HCT116 (cell line): ENCODE data around the gene SUN3. TPM values are rescaled to one million over a fixed set of nuclear protein-coding genes. Genes with fewer than 3 reads are reported as not detected.

Source experiments
- ATAC-seq: fragments of 200-7000 bp; cut with Tn5 transposase; 2 replicates; pipeline ENCODE4 v1.9.1; 2020; ENCODE audit warnings: mild to moderate bottlenecking, moderate library complexity
- BruUV-seq: library from RNA; stranded (reverse); fragments of 400-500 nt; replicated peaks from 2 replicates; lab custom pipeline; 2021; lab: Mats Ljungman, UMichigan
- CTCF ChIA-PET: fragments of 300-600 bp; sonication (Branson Sonifier 250); formaldehyde crosslinking; loops from one replicate; lab custom pipeline; 2021; ENCODE audit warnings: antibody characterized with exemption; lab: Charles Lee
- POLR2A ChIA-PET: fragments of 300-600, 350-600 bp; sonication (Branson Sonifier 250); formaldehyde crosslinking; loops from one replicate; lab custom pipeline; 2021; ENCODE audit warnings: antibody characterized with exemption; lab: Charles Lee
- RAD21 ChIA-PET, 2 experiments: fragments of 300-600 bp; sonication (Branson Sonifier 250); formaldehyde crosslinking; loops; one replicate each; lab custom pipeline; 2023; ENCODE audit warnings: low total read pairs in 2 of 2; ENCODE audit not compliant: uncharacterized antibody in 2 of 2, unreplicated experiment in 2 of 2, low non-redundant PET in 1 of 2; lab: Charles Lee
- DNase-seq: peaks from one replicate; pipeline ENCODE4 v3.0.0-alpha.2; 2010; ENCODE audit warnings: low read depth, low spot score
- H2AFZ ChIP-seq: fragments of 200-600 bp; shearing (Covaris generic), sonication (generic); 2 replicates; pipeline ENCODE4 v1.6.1; 2017; ENCODE audit warnings: low read depth, mixed run types, mixed read lengths, antibody characterized with exemption, low read length; ENCODE audit not compliant: poor library complexity, severe bottlenecking
- H3K27ac ChIP-seq: 2 replicates; pipeline ENCODE4 v1.5.1; 2012; ENCODE audit warnings: low read depth, low read length
- H3K27me3 ChIP-seq: fragments of 200-600 bp; sonication (generic); 2 replicates; pipeline ENCODE4 v1.6.1; 2016; ENCODE audit warnings: mixed run types, low read length, mixed read lengths; ENCODE audit not compliant: insufficient read depth
- H3K36me3 ChIP-seq, 2 experiments: fragments of 200-500 bp in 1 of 2; fragments of 200-600 bp in 1 of 2; sonication (Bioruptor generic) in 1 of 2; sonication (generic) in 1 of 2; 2 replicates each; pipeline versions ENCODE4 v1.5.1 to v1.6.1; 2014 to 2016; ENCODE audit warnings: low read length in 2 of 2, inconsistent platforms in 1 of 2, mixed read lengths in 1 of 2, mixed run types in 1 of 2; ENCODE audit not compliant: insufficient read depth in 2 of 2, control insufficient read depth in 1 of 2
- H3K4me1 ChIP-seq, 2 experiments: fragments of 200-600 bp in 1 of 2; sonication (generic) in 1 of 2; 2 replicates each; pipeline versions ENCODE4 v1.5.1 to v1.6.1; 2012 to 2017; ENCODE audit warnings: low read length in 2 of 2, inconsistent platforms in 1 of 2, mild to moderate bottlenecking in 1 of 2, mixed read lengths in 1 of 2, mixed run types in 1 of 2, moderate library complexity in 1 of 2; ENCODE audit not compliant: insufficient read depth in 2 of 2, control insufficient read depth in 1 of 2
- H3K4me2 ChIP-seq: fragments of 200-600 bp; sonication (generic); 2 replicates; pipeline ENCODE4 v1.6.1; 2017; ENCODE audit warnings: mixed run types, low read length, mixed read lengths
- H3K4me3 ChIP-seq, 2 experiments: fragments of 200-600 bp in 1 of 2; sonication (generic) in 1 of 2; replicated peaks in 1 of 2; 2 replicates each; pipeline ENCODE4 v1.5.1; 2011 to 2016; ENCODE audit warnings: low read length in 2 of 2, control low read depth in 1 of 2, low read depth in 1 of 2, mild to moderate bottlenecking in 1 of 2, mixed read lengths in 1 of 2, mixed run types in 1 of 2
- H3K79me2 ChIP-seq: fragments of 200-600 bp; sonication (generic); 2 replicates; pipeline ENCODE4 v1.6.1; 2017; ENCODE audit warnings: mild to moderate bottlenecking, mixed run types, low read length, moderate library complexity, mixed read lengths; ENCODE audit not compliant: insufficient read depth
- H3K9ac ChIP-seq: fragments of 200-600 bp; sonication (generic); 2 replicates; pipeline ENCODE4 v1.6.1; 2016; ENCODE audit warnings: low read length, mixed read lengths
- H3K9me2 ChIP-seq: fragments of 200-600 bp; sonication (generic), shearing (Covaris generic); 2 replicates; pipeline ENCODE4 v1.6.1; 2017; ENCODE audit warnings: mixed run types, mild to moderate bottlenecking, moderate library complexity; ENCODE audit not compliant: insufficient read depth
- H3K9me3 ChIP-seq, 2 experiments: fragments of 200-500 bp in 1 of 2; fragments of 200-600 bp in 1 of 2; sonication (Bioruptor generic) in 1 of 2; sonication (generic) in 1 of 2; 2 replicates each; pipeline ENCODE4 v1.6.1; 2014 to 2017; ENCODE audit warnings: low read length in 2 of 2, mixed read lengths in 2 of 2, inconsistent platforms in 1 of 2, low read depth in 1 of 2, mild to moderate bottlenecking in 1 of 2, mixed run types in 1 of 2, moderate library complexity in 1 of 2; ENCODE audit not compliant: control insufficient read depth in 1 of 2, insufficient read depth in 1 of 2
- H4K20me1 ChIP-seq: fragments of 200-600 bp; sonication (generic), shearing (Covaris generic); 2 replicates; pipeline ENCODE4 v1.6.1; 2017; ENCODE audit warnings: mixed run types, mild to moderate bottlenecking, moderate library complexity; ENCODE audit not compliant: insufficient read depth
- ATF3 ChIP-seq: IDR thresholded peaks from 2 replicates; pipeline ENCODE4 v1.6.1; 2012
- CBX3 ChIP-seq: IDR thresholded peaks from 2 replicates; pipeline ENCODE4 v1.6.1; 2012; ENCODE audit warnings: low read depth
- CEBPB ChIP-seq: IDR thresholded peaks from 2 replicates; pipeline ENCODE4 v1.6.1; 2012; ENCODE audit warnings: low read depth
- CTCF ChIP-seq, 3 experiments: fragments of 200-600 bp in 1 of 3; sonication (generic) in 1 of 3; IDR thresholded peaks in 2 of 3; conservative IDR thresholded peaks in 1 of 3; 2 replicates each; pipeline ENCODE4 v1.5.1; 2012 to 2017; ENCODE audit warnings: low read depth in 2 of 3, low read length in 2 of 3, antibody characterized with exemption in 1 of 3, borderline replicate concordance in 1 of 3, control low read depth in 1 of 3, mild to moderate bottlenecking in 1 of 3, mixed read lengths in 1 of 3, mixed run types in 1 of 3, moderate library complexity in 1 of 3; ENCODE audit not compliant: insufficient read depth in 1 of 3
- EGR1 ChIP-seq: IDR thresholded peaks from 2 replicates; pipeline ENCODE4 v1.6.1; 2012; ENCODE audit warnings: low read depth
- ELF1 ChIP-seq: IDR thresholded peaks from 2 replicates; pipeline ENCODE4 v1.6.1; 2012; ENCODE audit warnings: low read depth, borderline replicate concordance
- EZH2 ChIP-seq: fragments of 200-600 bp; sonication (generic); IDR thresholded peaks from 2 replicates; pipeline ENCODE4 v1.6.1; 2017; ENCODE audit warnings: antibody characterized with exemption, mixed run types
- EZH2phosphoT487 ChIP-seq: fragments of 200-600 bp; IDR thresholded peaks from 2 replicates; pipeline ENCODE4 v1.6.1; 2018; ENCODE audit warnings: antibody characterized with exemption, borderline replicate concordance
- JUND ChIP-seq: IDR thresholded peaks from 2 replicates; pipeline ENCODE4 v1.6.1; 2012
- MAX ChIP-seq: IDR thresholded peaks from 2 replicates; pipeline ENCODE4 v1.6.1; 2012
- POLR2A ChIP-seq: IDR thresholded peaks from 2 replicates; pipeline ENCODE4 v1.7.0; 2011; ENCODE audit warnings: borderline replicate concordance; ENCODE audit not compliant: insufficient read depth, insufficient read length; ENCODE audit errors: extremely low read depth
- POLR2AphosphoS5 ChIP-seq: IDR thresholded peaks from 2 replicates; pipeline ENCODE4 v1.6.1; 2011; ENCODE audit warnings: mild to moderate bottlenecking, low read depth, low read length, moderate library complexity
- RAD21 ChIP-seq: IDR thresholded peaks from 2 replicates; pipeline ENCODE4 v1.6.1; 2012; ENCODE audit warnings: low read depth, mild to moderate bottlenecking
- SIN3A ChIP-seq: IDR thresholded peaks from 2 replicates; pipeline ENCODE4 v1.6.1; 2012; ENCODE audit warnings: low read depth
- SP1 ChIP-seq: IDR thresholded peaks from 2 replicates; pipeline ENCODE4 v1.6.1; 2012; ENCODE audit warnings: low read depth
- SRF ChIP-seq: IDR thresholded peaks from 2 replicates; pipeline ENCODE4 v1.6.1; 2012; ENCODE audit warnings: low read depth
- TCF7L2 ChIP-seq: IDR thresholded peaks from 2 replicates; pipeline ENCODE4 v1.7.0; 2011; ENCODE audit warnings: borderline replicate concordance, inconsistent platforms; ENCODE audit not compliant: insufficient read depth, insufficient read length; ENCODE audit errors: extremely low read depth
- YY1 ChIP-seq: IDR thresholded peaks from 2 replicates; pipeline ENCODE4 v1.6.1; 2011; ENCODE audit warnings: low read length, low read depth, moderate library complexity, mild to moderate bottlenecking; ENCODE audit not compliant: insufficient replicate concordance; ENCODE audit errors: extremely low read depth
- ZFX ChIP-seq: fragments of 450-650 bp; IDR thresholded peaks from 2 replicates; pipeline ENCODE4 v1.6.1; 2017
- ZNF274 ChIP-seq: fragments of 200-500 bp; sonication (Bioruptor generic); IDR thresholded peaks from 2 replicates; pipeline ENCODE4 v1.6.1; 2014; ENCODE audit warnings: mild to moderate bottlenecking, low read depth, low read length, inconsistent platforms
- intact Hi-C: fragments of 100-400 bp; cut with micrococcal nuclease; formaldehyde crosslinking; loops from 2 replicates; pipeline ENCODE4 v1.10.0; 2022
- total RNA-seq: library from RNA; stranded (reverse); gene quantifications from one replicate; pipeline ENCODE4 v1.2.1, GENCODE V29; 2021; ENCODE audit not compliant: unreplicated experiment
- TF ChIP-seq, protein P1 (sequence below): IDR thresholded peaks from 2 replicates; pipeline ENCODE4 v1.6.1; 2012; ENCODE audit warnings: low read depth

The SUN3 gene
- total RNA-seq, 1 experiment from 2014 or later: 4.5 TPM

DNA sequence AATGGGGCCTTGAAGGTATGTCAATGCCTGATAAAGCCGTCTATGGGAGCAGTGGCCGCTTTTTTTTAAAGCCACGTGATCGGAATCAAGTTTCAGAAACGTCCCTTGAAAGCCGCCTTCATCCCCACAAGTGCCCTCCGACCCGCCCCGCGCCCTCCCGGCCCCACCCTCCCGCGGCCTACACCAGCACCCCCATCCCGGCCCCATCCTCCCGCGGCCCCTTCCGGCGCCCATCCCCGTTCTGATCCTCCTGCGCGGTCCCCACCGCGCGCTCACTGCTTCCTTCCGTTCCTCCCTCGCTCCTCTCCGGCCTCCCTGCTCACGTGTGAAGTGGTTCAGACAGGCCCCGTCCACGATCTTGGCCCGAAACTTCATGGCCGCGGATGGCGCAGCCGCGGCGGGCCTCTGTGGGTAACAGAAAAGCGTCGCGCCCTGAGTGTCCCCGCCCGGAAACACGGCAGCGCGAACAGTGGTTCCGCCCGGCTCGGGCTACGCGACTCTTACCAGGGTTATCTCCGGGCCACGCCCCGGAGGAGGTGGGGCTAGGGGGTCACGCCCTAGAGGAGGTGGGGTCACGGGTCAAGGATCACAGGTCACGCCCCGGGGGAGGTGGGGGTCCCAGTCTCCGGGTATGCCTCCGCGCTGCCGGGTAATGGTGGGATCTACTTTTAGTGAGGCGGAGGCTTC, 49.6 kb downstream of the SUN3 start, which contains the start of gene HUS1:
Gene HUS1, minus strand, starts transcription at position 471 of the 687 bp plus-strand sequence. Its CDS starts 96 bp downstream, at position 375.
- Histone ChIP-seq H3K27me3 (no peaks in the 10 kb centered on the region), H3K79me2 (peaks cover 14% of the 10 kb centered on the region), H3K4me2 (peak within 1 kb of the TSS; percentile 95), H3K9ac (peak within 1 kb of the TSS; percentile 83), H3K9me2 (no peaks in the 10 kb centered on the region), H3K27ac (peak within 1 kb of the TSS; percentile 73), H4K20me1 (no peaks in the 10 kb centered on the region), H3K4me3 (peak within 1 kb of the TSS; percentile 86 to 96), H2AFZ (peak within 1 kb of the TSS; percentile 97), H3K9me3 (no peaks in the 10 kb centered on the region), H3K36me3 (peaks cover 27 to 32% of the 10 kb centered on the region in 2 experiments), H3K4me1 (peaks cover 5 to 7% of the 10 kb centered on the region in 2 experiments; a peak in 2 of 4 replicates)
- no TSS peak for BruUV-seq
- intact Hi-C loops: loop anchor here (2.0 kb wide), 1 partner anchor 110 kb away; the partner anchor contains the start of gene UPP1
- DNase-seq (peak; percentile 78), ATAC-seq (peak; percentile 98)
- ChIA-PET RAD21 (no interaction called here), POLR2A (no interaction called here), CTCF (no interaction called here)
- TF ChIP-seq TCF7L2: peak; percentile 60
- no peak; the same call in 1 of the 2 replicates for TF ChIP-seq ELF1
- peak; percentile 86 for TF ChIP-seq CBX3
- peak; percentile 85 for TF ChIP-seq POLR2AphosphoS5
- TF ChIP-seq CEBPB: no peak
- TF ChIP-seq YY1: peak; percentile 87
- no peak for TF ChIP-seq CTCF (IDR thresholded peaks at IDR 0.05 in 2 of 3, conservative IDR thresholded peaks at IDR 0.05 in 1 of 3; ENCODE audit: borderline replicate concordance in 1 of 3, insufficient read depth in 1 of 3, low read depth in 2 of 3, low read length in 2 of 3)
- TF ChIP-seq SIN3A: peak; percentile 83
- TF ChIP-seq RAD21: no peak
- TF ChIP-seq EZH2phosphoT487: no peak
- no peak for TF ChIP-seq ATF3
- TF ChIP-seq POLR2A: peak; percentile 49
- no peak for TF ChIP-seq ZNF274
- TF ChIP-seq ZFX: peak; percentile 95
- TF ChIP-seq EGR1: peak; percentile 63
- peak; percentile 48; the same call in 1 of the 2 replicates for TF ChIP-seq SRF
- TF ChIP-seq, protein P1, sequence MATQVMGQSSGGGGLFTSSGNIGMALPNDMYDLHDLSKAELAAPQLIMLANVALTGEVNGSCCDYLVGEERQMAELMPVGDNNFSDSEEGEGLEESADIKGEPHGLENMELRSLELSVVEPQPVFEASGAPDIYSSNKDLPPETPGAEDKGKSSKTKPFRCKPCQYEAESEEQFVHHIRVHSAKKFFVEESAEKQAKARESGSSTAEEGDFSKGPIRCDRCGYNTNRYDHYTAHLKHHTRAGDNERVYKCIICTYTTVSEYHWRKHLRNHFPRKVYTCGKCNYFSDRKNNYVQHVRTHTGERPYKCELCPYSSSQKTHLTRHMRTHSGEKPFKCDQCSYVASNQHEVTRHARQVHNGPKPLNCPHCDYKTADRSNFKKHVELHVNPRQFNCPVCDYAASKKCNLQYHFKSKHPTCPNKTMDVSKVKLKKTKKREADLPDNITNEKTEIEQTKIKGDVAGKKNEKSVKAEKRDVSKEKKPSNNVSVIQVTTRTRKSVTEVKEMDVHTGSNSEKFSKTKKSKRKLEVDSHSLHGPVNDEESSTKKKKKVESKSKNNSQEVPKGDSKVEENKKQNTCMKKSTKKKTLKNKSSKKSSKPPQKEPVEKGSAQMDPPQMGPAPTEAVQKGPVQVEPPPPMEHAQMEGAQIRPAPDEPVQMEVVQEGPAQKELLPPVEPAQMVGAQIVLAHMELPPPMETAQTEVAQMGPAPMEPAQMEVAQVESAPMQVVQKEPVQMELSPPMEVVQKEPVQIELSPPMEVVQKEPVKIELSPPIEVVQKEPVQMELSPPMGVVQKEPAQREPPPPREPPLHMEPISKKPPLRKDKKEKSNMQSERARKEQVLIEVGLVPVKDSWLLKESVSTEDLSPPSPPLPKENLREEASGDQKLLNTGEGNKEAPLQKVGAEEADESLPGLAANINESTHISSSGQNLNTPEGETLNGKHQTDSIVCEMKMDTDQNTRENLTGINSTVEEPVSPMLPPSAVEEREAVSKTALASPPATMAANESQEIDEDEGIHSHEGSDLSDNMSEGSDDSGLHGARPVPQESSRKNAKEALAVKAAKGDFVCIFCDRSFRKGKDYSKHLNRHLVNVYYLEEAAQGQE: no peak
- TF ChIP-seq SP1: peak; percentile 87
- TF ChIP-seq MAX: peak; percentile 83
- TF ChIP-seq EZH2: no peak
- peak; percentile 11; the same call in 1 of the 2 replicates for TF ChIP-seq JUND
